SKM-1 treated with dmso at 0.1 percent for 144 hours (cell line): Measurements from ENCODE around the gene SDC1.
A peak's percentile ranks its signal among the peaks of the same experiment; 100 is the strongest.

Source experiments
- DNase-seq: peaks from one replicate; lab custom pipeline; 2025; ENCODE audit not compliant: unreplicated experiment; lab: John Stamatoyannopoulos, UW

Gene SDC1

GRCh38 chr2:20229322-20230113 is 4.6 kb upstream of the SDC1 start:
- DNase-seq: no peak

GRCh38 chr2:20227894-20228505 is 3.1 kb upstream of the SDC1 start:
- no peak for DNase-seq

DNA sequence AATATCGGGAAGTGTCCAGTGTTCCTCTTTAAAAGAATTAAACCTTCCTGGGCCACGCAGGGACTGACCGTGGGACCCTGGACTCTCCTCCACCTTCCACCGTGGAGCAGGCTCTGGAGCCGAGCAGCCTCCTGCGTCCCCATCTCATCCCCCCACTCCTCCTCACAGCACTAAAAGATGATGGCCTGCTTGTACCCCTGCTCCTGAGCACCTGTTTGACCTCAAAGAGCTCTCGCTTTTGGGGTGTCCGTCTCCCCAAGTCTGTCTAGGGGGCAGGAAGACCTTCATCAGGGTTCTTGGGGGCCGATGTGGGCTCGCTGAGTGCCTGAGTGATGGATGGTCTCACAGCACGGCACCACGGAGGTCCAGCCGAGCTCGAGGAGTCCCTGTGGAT is 1.2 kb upstream of the SDC1 start:
- no peak for DNase-seq

DNA sequence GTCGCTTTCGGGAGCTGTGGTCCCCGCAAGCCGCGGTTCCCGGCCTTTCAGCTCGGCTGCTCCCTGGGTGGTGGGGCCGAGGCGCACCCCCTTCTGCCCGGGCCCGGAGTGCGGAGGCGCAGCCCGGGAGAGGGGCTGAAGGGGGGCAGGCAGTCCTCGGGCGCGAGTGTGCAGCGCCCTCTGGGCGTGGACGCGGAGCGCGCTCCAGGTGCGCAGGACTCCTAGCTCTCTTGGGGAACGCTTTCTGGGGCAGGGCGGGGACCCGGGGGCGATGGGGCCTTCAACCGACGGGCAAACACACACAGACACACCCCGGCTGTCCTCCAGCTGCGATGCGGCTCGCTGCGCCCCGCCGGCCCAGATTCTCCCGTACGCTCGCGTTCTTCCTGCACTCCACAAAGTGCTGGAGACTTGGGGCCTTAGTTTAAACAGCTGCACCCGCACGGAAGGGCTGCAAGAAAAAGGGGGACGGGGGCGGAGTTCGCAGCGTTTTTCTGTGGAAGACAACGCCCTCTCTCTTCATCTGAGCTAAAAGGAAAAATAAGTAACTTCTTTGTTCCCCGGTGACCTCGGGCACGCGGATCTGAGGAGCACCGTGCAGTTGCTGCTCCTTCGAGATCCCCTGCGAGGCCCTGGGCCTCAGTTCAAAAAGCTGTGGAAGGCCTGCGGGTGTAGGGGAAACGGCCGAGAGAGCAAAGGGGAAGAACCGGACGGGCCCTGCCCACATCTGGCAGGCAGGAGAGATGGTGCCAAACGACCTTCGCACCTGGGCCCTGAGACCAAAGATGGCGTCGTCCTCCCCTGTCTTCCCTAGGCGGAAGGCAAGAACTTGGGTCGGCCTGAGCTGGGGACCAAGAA is 593 bp upstream of the SDC1 start:
- DNase-seq: peak; percentile 26

GRCh38 chr2:20224164-20224715 is 690 bp downstream of the SDC1 start:
- no peak for DNase-seq

- no peak for DNase-seq
These were observed 1.3 kb downstream of the SDC1 start for GRCh38 chr2:20223407-20224163.

DNA sequence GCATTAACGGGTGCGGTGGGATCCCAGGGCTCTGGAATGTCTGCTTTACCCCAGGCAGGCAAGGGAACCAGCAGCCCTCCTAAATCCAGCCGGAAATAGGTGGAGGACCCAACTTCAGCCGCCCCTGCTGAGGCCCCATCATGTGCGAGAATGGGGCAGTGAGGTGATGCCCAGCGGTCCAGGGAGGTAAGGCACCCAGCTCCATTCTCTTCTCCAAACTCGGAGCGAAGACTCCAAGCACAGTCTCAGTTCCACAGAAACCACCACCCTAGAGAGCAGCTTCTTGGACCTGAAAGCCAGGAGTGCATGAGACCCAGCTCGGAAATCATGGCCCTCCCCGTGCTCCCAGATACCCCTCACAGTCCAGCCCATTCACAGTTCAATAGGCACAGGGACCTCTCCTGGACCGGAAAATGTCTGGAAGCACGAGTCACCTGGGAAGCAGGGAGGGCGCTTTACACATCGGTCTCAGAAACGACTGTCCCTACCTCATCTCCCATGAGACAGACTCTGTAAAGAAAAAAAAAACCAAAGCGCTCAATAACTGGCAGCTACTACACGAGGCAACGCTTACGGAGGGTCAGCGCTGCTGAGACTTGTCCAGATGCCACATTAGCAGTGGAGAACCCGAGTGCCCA is 2.0 kb downstream of the SDC1 start:
- no peak for DNase-seq

DNA sequence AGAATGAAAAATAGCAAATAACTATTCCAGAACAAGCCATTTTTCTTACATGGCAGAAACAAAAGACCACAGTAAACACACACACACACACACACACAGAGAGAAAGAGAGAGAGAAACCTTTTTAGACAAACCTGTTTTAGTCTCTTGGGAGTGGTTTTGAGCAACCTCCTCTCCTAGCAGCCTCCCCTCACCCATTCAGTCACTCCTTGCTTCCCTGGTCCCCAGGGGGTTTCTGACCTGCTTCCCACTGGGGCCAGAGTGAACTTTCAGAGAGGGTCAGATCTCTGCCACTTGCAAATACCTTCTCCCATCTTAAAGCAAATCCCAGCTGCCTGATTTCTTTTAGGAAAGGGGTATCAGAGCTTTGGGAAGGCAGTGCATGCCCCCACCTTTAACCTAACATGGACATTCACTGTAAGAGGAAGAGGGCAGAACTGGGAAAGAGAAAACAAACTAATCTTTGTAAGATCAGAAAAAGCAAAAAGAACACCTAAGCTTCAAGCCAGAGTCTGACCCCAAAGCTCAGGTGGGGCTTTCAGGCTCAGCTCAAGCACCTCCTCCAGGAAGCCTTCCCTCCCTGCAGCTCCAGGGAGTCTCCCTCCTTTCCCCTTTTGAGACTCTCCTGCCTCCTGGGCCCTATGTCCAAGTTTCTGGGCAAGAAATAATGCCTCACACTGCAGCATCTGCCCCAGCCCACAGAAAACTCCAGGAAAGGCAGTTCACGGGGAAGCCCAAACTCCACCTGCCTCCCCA is 2.7 kb downstream of the SDC1 start:
- no peak for DNase-seq

GRCh38 chr2:20221555-20221973 is 3.4 kb downstream of the SDC1 start:
- no peak for DNase-seq

DNA sequence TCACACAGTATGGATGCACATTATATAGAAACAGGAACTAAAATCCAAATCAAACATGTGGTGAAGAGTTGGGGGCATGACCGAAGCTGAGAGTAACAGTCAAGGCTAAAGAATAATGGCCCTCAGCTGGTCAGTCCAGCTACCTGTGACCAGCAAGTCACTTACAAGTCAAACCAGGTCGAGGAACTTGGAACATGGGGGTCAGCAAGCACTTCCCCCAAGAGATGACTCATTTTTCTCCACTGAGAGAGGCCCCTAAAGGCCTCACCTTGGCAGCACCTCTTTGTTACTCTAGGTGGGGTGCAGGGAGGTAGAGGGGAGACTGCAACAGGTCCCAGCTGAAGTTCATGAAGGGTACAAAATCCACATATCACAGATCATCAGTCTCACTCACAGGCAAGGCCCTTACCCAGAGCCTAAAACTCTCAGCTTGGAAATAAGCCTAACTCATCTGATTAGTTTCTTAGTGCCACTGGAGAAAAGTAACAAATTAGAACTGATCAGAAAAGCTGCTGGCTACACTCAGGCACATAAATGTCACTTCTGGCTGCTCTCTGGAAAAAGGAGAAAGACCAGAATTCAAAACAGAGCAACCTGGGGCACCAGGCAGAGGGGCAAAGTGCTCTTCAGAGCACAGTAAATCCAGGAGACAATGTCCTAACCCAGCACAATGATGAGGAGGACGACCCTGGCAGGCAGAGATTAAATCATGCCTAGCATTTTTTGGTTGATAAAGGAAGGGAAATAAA is 4.0 kb downstream of the SDC1 start:
- no peak for DNase-seq

- no peak for DNase-seq
These were observed 5.1 kb downstream of the SDC1 start for GRCh38 chr2:20219763-20220380.

- no peak for DNase-seq
These were observed 6.3 kb downstream of the SDC1 start for GRCh38 chr2:20218331-20219320.

GRCh38 chr2:20217041-20217970 is 7.6 kb downstream of the SDC1 start:
- DNase-seq: no peak

GRCh38 chr2:20216130-20217025 is 8.6 kb downstream of the SDC1 start:
- DNase-seq: no peak
